Measurements from ENCODE around the gene FABP2. TPM values are rescaled to one million over a fixed set of nuclear protein-coding genes. Genes with fewer than 3 reads are reported as not detected.

The FABP2 gene
- not detected in 2 replicates for total RNA-seq

GRCh38 chr4:119321921-119322687 is at the start of gene FABP2:
FABP2 (minus strand) TSS chr4:119322138; CDS start chr4:119322102, 36 bp downstream.

Other genes starting within 250 kb of the FABP2 start
- under 0.01 and 0.12 TPM in 2 replicates for gene MYOZ2, start 186.3 kb downstream of the FABP2 start, total RNA-seq
- 70.6 and 99.2 TPM in 2 replicates for gene USP53, start 109.4 kb downstream of the FABP2 start, total RNA-seq